NCI-H2029 (cell line): ENCODE results near the gene APBA2.
"Not testable (repeated sequence)": the region's sequence is repeated elsewhere in the genome, so short reads cannot be mapped to it uniquely, and the experiment has no call there.

ENCODE experiments used
- DNase-seq: peaks from one replicate; lab custom pipeline; 2025; lab: John Stamatoyannopoulos, UW

The APBA2 gene

GRCh38 chr15:28885630-28886430 lies at the start of gene APBA2:
Gene APBA2 (plus strand): TSS chr15:28885974. CDS start chr15:29053885, 167,911 bp downstream.
- DNase-seq, result no peak

GRCh38 chr15:28840285-28840684 lies 45.5 kb upstream of the APBA2 start:
- not testable (repeated sequence) for DNase-seq

DNA sequence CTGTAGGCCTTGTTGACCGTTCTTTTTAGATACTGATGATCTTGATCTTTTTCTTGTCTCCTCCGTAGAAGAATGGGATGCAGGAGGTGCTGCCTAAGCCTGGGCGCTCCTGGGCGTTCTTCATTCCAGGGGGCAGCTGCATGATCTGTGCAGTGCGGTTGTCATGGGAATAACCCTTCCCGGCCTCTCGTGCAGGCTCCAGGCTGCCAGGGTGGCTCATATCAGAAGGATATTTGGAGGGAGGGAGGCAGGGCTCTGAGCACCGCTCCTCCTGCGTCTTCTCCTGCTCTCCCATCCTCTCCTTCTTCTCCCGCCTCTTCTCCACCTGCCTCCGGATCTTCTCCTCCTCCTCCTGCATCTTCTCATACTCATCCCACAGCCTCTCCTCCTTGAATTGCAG lies 43.6 kb upstream of the APBA2 start:
- not testable (repeated sequence) for DNase-seq

DNA sequence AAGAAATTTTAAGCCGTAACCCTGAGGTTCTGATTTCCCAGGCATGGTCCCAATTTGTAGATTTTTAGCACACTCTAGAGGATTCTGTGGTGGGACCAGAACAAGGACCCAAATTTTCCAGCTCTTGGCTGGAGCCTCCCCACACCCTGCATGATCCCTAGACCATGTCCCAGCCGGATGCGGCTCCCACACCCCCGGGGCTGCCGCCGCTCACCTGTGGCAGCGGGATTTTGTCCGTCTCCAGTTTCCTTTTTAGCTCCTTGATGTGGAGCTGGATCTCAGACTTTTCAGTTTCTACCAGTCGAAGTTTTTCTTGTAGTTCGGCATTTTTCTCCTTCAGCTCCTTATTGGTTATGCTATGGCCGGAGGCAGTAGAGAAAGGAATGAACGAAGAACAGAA lies 42.3 kb upstream of the APBA2 start:
- DNase-seq, result not testable (repeated sequence)

- DNase-seq, result not testable (repeated sequence)
These were observed 41.6 kb upstream of the APBA2 start for GRCh38 chr15:28844147-28844546.

DNA sequence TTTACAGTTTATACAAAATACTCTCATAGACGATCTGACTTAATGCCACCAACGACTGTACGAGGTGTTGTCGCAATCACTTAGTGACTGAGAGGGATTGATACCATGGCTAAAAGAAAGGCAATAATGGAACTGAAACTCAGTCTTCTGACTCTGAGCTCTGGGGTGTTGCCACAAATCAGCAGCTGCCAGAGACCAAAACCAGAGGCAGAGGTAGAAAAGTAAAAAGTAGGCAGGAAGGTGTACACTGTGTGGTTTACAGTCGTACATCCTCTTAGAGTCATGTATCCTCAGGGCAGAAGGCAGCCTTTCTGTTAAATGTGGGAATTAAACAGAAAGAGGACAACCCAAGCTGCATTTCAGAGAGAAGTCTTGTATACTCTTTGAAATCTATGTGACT lies 38.5 kb upstream of the APBA2 start:
- DNase-seq, result not testable (repeated sequence)

- not testable (repeated sequence) for DNase-seq
These were observed 37.8 kb upstream of the APBA2 start for GRCh38 chr15:28847959-28848358.

DNA sequence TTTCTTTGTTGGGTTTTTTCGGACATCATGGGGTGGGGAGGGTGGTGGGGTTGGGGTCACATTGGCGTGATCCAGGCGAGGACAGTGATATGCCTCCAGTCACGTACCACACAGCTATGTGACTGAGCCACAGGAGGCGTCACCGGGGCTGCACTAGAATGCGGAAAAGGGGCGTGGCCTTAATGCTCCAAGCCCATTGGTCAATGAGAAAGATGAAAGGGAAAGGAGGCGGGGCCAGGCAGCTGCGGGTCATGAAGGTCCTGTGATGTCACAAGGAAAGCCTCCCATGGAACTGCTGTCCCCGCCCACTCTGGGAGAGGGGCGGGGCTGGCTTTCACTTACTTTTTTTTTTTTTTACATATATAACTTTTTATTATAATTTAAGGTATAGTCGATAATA lies 37.3 kb upstream of the APBA2 start, which contains the start of gene GOLGA6L7:
Gene GOLGA6L7 (minus strand): TSS at position 124 of the 400 bp plus-strand sequence. CDS start 95 bp downstream, at position 29.
- DNase-seq, result not testable (repeated sequence)

DNA sequence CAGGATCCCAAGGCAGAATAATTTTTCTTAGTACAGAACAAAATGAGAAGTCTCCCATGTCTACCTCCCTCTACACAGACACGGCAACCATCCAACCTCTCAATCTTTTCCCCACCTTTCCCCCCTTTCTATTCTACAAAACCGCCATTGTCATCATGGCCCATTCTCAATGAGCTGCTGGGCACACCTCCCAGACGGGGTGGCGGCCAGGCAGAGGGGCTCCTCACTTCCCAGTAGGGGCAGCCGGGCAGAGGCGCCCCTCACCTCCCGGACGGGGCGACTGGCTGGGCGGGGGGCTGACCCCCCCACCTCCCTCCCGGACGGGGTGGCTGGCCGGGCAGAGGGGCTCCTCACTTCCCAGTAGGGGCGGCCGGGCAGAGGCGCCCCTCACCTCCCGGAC lies 36.5 kb upstream of the APBA2 start:
- not testable (repeated sequence) for DNase-seq

- not testable (repeated sequence) for DNase-seq
These were observed 36.0 kb upstream of the APBA2 start for GRCh38 chr15:28849766-28850165.

DNA sequence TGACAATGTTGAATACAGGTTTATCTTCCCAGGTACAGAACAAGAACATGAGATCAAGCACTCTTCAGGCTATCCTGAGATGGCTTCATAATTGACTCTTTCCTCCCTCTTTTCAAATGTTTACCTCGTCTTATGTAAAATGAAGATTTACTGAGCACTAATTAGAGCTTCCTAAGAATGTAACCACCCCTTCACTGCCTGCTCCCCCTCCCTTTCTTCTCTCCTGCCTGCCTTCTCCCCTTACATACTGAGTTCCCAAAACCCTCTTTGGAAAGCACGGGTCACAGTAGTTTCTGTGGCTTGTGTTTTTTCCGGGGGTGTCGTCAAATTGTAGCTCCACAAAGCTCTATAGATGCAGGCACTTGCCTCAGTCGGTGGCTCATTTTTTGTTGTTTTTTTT lies 32.1 kb upstream of the APBA2 start:
- not testable (repeated sequence) for DNase-seq

- not testable (repeated sequence) for DNase-seq
These were observed 31.2 kb upstream of the APBA2 start for GRCh38 chr15:28854578-28854977.

DNA sequence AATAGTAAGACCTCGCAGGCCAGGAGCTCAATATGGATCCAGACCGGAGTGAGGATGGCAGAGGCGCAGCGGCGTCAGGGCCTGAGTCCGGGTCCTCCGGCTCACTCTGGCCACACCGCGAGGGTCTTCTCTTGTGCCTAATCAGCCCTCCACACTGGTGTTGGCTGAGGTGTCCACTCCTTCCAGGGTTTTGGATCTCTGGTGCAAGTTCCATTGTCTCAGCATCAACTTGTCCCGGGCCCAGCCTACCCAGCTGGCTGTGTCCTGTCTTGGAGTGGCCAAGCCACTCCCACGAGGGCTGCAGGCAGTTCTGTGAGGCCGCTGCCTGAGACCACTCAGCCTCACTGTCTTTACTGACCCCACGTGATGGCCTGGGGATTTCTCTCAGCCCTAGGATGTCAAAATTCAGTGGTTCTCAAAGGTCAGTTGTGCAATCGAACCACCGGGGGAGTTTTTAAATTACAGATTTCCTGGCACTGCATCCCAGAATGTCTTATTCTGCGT lies 24.7 kb upstream of the APBA2 start:
- no peak for DNase-seq

DNA sequence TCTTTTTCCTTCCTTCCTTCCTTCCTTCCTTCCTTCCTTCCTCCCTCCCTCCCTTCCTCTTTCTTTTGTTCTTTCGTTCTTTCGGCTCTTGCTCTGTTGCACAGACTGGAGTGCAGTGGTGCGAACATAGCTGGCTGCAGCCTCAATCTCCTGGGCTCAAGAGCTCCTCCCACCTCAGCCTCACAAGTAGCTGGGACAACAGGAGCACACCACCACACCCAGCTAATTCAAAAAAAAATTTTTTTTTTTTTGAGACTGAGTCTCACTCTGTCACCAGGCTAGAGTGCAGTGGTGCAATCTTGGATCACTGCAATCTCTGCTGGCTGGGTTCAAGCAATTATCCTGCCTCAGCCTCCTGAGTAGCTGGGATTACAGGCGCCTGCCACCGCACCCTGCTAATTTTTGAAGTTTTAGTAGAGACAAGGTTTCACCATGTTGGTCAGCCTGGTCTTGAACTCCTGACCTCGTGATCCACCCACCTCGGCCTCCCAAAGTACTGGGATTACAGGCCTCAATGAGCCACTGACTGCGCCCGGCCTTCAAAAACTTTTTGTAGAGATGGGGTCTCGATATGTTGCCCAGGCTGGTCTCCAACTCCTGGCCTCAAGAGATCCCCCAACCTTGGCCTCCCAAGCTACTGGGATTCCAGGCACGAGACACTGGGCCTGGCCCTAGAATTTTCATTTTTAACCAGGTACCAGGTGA lies 24.0 kb upstream of the APBA2 start:
- DNase-seq, result not testable (repeated sequence)

- DNase-seq, result no peak
These were observed 16.9 kb upstream of the APBA2 start for GRCh38 chr15:28868744-28869345.

DNA sequence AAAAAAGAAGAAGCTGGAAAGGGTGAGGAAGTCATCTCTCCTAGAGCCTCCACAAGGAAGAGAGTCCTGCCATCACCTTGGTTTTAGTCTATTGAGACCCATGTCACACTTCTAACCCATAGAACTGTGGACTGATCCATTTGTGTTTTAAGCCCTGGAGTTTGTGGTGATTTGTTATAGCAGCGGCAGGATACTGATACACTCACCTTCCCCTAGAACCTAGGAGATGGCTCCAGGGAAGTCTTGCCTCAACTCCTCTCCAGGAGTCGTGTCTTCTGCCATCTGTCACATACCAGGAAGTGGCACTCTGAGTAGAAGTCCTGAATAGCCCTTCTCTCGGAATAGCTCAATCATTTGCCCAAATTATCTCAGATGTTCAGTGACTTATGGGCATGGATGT lies 14.6 kb upstream of the APBA2 start:
- DNase-seq, result no peak

DNA sequence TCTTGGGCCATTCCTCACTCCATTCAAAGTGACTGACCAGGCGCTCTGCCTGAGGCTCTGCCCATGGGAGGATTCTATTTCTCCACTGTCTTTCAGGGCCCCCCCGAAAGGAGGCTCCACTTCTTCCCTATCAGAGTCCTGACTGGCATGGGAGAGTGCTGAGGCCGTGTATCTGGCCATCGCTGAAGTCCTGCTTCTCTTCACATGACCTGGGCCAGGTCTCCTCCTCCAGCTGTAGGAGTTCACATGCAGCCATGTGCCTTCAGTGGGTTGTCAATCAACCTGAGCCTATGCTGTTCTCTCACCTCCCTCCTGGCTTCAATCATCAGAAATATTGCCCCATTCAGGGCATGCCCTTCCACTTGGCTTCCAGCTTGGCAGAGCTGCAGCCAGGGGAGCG lies 12.8 kb upstream of the APBA2 start:
- no peak for DNase-seq

- no peak for DNase-seq
These were observed 12.1 kb upstream of the APBA2 start for GRCh38 chr15:28873585-28874190.

DNA sequence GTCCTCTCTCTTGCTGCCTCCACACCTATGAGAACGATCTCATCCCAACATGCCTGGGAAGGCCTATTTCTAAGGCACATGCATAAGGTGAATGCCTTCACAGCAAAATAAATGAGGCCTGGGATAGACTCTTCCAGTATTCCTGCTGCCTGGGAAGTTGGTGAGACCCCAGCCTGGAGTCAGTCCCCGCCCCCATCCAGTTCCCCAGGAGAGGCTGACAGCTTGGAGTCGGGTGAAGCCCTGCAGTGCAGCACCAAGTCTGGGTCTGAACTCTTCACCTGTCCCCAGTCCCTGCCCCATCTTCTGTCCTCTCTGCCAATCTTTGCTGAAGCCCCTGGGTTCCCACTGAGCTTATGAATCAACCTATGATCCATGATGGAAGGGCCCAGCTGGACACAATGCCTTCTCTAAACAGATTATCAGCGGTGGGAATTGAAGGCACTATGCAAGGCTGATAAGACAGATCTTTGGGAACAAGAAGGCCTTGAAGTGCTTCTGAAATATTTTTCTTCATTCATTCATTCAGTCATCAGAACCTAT lies 10.2 kb upstream of the APBA2 start:
- no peak for DNase-seq

GRCh38 chr15:28876131-28876844 lies 9.5 kb upstream of the APBA2 start:
- DNase-seq, result no peak

GRCh38 chr15:28876845-28877185 lies 9.0 kb upstream of the APBA2 start:
- DNase-seq, result no peak
